IPS-11a (cell line): ENCODE results near the gene RASL10A.

Experiments
- H3K4me3 ChIP-seq: one replicate; pipeline ENCODE4 v1.5.1; 2013; ENCODE audit warnings: low read depth, low read length, control low read depth

Gene RASL10A

DNA sequence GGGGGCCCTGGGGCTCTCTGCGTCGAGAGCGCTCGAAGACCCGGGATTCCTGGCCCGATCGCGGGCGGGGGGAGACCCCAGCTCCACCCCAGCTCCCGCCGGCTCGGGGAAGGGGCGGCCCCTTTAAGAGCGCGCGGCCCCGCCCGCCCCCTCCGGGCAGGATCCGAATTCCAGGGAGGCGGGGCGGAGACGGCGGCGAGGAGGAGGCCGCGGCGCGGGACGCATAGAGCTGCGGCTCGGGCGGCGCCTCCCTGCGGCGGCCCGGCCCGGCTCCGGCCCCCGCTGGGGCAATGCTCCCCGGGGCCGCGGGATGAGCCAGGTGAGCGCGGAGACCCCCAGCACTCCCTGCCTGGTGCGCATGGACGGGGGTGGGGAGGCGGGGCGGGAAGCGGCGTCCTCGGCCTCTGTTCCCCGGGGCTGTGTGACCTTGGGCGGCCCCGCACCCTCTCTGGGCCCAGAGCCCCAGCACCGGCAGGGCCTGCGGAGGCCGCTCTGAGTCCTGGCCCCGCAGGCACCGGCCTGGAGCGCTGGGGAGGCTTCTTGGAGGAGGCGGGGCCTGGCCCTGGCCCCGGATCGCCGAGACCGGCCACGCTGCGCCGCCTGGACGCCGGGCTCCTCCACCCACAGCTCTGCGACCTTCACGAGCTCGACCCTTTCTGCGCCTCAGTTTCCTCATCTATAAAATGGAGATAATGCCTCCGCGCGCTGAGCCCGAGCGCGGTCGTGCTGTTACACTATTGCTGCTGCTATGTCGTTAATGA, 8.5 kb downstream of the RASL10A start:
- peak overlapping the region; percentile 47 for H3K4me3 ChIP-seq

DNA sequence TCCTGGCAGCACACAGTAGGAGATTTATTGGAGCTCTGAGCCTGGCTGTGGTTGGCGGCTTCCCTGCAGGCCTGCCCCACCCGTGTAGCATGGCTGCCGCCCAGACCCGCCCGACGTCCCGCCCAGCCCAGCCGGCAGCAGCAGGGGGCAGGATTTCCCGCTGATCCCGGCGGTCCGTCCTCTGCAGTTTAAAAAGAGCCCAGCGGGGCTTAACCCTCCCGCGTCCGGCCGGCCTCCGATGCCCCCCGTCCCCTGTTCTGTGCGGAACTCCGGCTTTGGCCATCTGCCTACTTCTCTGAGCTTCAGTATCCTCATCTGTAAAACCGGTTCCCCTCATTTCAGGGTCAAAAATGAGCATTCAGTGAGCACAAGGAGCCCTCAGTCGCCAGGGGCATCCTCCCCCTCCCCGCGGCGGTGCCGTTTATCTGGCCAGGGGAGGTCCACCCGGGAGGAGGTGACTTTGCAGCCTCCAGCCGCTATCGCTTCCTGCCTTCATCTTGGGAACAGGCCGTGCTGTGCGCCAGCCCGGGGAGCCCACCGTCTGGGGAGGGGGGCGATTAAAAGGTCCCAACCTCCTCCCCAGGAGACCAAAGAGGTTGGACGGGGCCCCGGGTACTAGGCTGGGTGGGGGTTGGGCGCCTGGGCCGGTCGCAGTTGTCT, 9.2 kb downstream of the RASL10A start, which contains the start of gene GAS2L1:
Gene GAS2L1 (plus strand): TSS at position 476 of the 660 bp plus-strand sequence. CDS start 1,456 bp downstream, outside the sequence.
- peak within 1 kb of the TSS; percentile 47 for H3K4me3 ChIP-seq

DNA sequence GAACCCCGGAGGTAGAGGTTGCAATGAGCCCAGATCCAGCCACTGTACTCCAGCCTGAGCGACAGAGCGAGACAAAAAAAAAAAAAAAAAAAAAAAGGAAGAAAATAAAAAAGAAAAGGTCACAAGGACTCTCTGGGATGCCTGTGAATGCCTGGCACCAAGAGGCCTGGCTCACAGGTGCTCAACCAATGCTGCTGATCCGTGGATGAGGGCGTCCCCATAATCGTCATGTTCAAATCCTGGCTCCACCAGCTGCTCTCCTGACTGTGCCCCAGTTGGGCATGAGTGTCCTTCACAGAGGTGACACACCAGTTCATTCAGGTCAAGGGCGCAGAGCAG, 9.7 kb downstream of the RASL10A start:
- no peak overlapping the region for H3K4me3 ChIP-seq

DNA sequence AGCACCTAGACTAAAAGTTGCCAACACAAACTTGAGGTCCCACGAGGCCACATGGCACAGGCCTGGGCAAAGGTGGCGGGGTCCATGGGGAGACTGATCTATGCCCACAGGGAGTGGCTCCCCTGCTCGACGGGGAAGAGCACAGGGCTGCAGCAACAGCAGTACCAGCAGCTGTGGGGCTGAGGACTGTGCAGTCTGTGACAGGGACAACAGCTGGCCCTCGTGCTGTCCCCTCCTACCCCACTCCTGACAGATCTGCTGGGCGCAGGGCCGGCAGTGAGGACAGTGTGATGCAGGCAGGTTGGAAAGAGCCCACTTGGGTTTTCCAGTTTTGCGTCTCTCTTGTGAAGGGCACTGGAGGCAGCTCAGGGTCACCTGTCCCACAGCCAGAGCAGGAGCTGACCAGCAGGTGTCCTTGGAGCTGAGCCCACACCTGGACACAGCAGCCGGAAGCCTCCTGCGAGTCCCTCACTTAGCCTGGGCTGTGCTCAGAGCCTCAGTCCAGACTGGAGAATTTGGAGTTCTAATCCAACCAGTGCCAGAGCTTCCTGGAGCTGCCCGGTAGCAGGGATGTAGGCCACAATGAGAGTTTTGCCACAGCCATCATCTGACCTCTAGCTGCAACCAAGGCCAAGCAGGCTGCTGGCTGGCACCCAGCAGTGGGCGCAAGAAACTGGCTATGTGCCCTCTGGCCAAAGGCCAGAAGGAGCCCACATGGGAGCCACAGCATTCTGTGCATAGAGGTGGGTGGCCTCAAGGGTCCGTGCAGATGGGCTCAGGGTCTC, 12.6 kb downstream of the RASL10A start:
- H3K4me3 ChIP-seq, result no peak overlapping the region

DNA sequence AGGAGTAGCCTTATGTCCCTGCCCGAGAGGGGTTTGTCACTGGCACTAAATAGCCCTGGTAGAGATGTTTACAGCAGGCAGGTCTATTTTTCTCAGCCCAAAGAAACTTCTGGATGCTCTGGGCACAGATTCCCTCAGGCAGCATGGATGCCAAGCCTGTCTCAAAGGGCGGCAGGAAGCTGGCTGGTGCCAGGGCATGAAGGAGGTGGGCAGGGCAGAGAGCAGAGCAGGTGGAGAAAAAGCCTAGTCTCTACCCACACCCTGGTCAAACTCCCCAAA, 13.2 kb downstream of the RASL10A start:
- H3K4me3 ChIP-seq, result no peak overlapping the region

DNA sequence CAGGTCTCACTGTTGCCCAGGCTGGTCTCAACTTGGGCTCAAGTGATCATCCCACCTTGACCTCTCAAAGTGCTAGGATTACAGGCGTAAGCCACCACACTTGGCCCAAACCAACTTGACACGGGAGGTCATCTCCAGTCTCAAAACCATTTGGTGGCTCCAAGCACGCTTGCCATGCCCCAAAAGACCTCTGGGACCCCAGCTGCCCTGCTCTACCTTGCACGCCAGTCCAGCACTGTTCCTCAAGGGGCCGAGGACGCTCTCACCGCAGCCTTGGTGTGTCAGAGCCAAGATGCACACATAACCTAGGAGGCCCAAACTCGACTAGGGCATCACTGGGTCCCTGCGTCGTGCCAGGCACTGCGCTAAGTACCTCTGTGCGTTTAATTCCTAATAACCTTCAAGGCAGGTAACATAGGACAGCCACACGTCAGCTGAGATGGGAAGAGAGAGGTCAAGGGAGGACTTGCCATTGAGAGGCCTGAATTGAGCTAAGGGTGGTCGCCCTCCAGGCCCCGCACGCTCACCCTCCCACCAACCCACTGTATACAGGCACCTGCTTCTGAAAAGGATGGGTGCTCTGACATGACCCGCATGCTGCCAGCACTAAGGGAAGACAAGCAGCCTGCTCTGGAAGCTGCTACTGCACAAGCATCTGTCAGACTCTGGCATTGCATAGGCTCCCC, 13.6 kb downstream of the RASL10A start:
- no peak overlapping the region for H3K4me3 ChIP-seq

DNA sequence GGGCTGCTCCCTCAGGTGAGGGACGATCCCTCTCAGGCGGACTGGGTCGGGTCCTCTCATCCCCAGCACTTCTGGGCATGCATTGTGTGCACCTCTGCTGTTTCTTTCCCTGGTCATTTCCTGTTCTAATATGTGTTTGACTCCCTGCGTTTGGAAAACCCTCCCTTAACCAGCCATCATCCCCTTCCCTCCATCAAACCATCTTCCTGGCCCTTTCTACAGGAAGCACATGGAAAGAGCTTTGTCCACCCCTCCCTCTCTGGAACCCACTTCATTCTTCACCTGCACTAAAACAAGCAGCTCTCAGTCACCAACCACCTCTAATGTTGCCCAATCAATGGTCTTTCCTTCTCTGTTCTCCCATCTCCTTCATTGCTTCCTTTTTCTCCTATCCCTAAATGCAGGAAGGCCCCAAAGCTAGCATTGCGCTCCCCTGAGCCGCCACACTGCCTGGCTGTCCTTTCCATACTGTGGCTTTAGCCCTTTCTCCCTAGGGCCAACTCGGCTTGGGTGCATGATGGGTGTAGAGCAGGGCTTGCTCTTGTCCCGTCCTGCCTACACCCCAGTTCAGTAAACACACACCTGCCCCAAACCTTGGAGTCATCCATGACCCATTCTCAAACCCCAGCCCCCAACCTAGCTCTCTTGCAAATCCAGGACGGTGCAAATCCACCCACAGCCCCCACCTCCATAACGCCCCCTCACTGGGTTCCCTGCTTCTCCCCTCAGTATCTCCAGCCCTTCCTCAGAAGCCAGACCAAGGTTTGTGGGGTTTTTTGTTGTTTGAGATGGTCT, 14.5 kb downstream of the RASL10A start:
- H3K4me3 ChIP-seq, result no peak overlapping the region

- H3K4me3 ChIP-seq, result no peak overlapping the region
Observed at GRCh38 chr22:29300467-29300806, 15.1 kb downstream of the RASL10A start.

- H3K4me3 ChIP-seq, result no peak overlapping the region
Observed at GRCh38 chr22:29299136-29299900, 16.2 kb downstream of the RASL10A start.

- H3K4me3 ChIP-seq, result no peak overlapping the region
Observed at GRCh38 chr22:29298641-29299040, 16.9 kb downstream of the RASL10A start.

- no peak overlapping the region for H3K4me3 ChIP-seq
Observed at GRCh38 chr22:29292379-29292778, 23.1 kb downstream of the RASL10A start.

GRCh38 chr22:29291215-29291614, 24.3 kb downstream of the RASL10A start:
- H3K4me3 ChIP-seq, result no peak overlapping the region

GRCh38 chr22:29290061-29290460, 25.4 kb downstream of the RASL10A start:
- no peak overlapping the region for H3K4me3 ChIP-seq

DNA sequence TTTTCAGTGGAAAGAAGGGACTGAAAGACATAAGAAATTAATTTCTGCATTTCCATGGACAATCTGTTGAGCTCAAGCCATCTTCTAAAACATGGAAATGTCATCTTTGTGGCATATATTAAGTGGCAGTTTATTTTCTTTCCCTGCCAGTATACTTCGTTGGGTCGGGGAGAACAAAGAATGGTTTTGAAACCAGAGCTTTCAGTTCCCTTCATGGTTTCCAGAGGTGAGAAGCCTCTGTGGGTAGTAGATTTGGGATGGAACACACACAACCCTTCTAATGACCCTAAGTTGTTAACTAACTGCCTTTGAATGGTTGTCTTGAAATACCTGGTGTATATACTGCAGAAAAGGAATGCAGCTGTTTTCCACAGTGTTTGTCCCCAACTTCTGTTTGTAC, 26.7 kb downstream of the RASL10A start:
- no peak overlapping the region for H3K4me3 ChIP-seq

DNA sequence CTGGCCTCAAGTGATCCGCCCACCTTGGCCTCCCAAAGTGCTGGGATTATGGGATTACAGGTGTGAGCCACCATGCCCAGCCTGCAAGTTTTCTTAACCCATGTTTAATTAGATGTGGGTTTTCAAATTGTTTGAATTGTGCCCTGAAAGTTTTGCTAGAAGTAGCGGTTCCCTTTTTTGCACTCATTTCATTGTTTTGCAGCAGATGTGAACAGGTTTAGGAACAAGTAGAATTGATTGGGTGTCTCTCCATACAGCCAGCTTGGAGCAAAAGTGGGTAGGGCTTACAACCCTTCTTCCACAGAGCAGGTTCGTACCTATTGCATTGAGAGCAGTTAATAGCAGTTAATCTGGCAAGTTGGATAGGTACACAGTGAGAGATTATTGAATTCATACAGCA, 31.3 kb downstream of the RASL10A start:
- H3K4me3 ChIP-seq, result no peak overlapping the region

- H3K4me3 ChIP-seq, result no peak overlapping the region
Observed at GRCh38 chr22:29277927-29278326, 37.6 kb downstream of the RASL10A start.

- no peak overlapping the region for H3K4me3 ChIP-seq
Observed at GRCh38 chr22:29275819-29276565, 39.5 kb downstream of the RASL10A start.

GRCh38 chr22:29275167-29275566, 40.3 kb downstream of the RASL10A start:
- H3K4me3 ChIP-seq, result no peak overlapping the region

DNA sequence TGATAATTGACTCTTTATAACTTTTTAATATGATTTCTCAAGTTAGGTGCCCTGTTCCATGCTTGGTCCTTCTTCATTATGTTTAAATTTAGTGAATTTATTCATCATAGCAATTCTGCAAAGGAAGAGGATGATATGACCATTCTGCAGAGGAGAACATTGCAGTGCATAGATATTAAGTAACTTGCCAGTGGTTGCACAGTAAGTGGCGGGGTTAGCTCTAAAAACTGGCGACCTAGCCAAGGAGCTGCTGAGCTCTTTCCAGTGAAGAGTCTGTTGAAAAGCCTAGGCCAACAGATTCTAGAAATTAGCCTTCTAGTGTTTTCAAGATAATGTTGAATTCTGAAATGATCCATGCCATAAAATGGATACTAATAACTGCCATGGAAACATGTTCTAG, 42.9 kb downstream of the RASL10A start:
- no peak overlapping the region for H3K4me3 ChIP-seq
